Sigmoid colon (tissue), 7 donors: ENCODE measurements around the gene MALSU1. TPM values are rescaled to one million over a fixed set of nuclear protein-coding genes. Genes with fewer than 3 reads are reported as not detected.

Experiments used
- DNase-seq: peaks from one replicate; pipeline ENCODE4 v3.0.0-alpha.2; 2019
- H3K27ac ChIP-seq, 4 donors: fragments of 200-600 bp; sonication (generic); one replicate each; pipeline ENCODE4 v1.5.1; 2016 to 2019; ENCODE audit warnings: mild to moderate bottlenecking in 1 of 4
- H3K27me3 ChIP-seq, 3 donors: fragments of 200-600 bp; sonication (generic); one replicate each; pipeline ENCODE4 v1.5.1; 2019; ENCODE audit warnings: mild to moderate bottlenecking in 1 of 3
- H3K36me3 ChIP-seq, 4 donors: fragments of 200-600 bp; sonication (generic); one replicate each; pipeline ENCODE4 v1.5.1; 2016 to 2019
- H3K4me1 ChIP-seq, 4 donors: fragments of 200-600 bp; sonication (generic); one replicate each; pipeline ENCODE4 v1.5.1; 2017 to 2019
- H3K4me3 ChIP-seq, 4 donors: fragments of 200-600 bp; sonication (generic); one replicate each; pipeline ENCODE4 v1.5.1; 2017 to 2019; ENCODE audit warnings: mild to moderate bottlenecking in 2 of 4, moderate library complexity in 1 of 4
- H3K9me3 ChIP-seq, 4 donors: fragments of 200-600 bp in 3 of 4; sonication (generic) in 3 of 4; one replicate each; pipeline versions ENCODE4 v1.5.1 to v1.6.1; 2013 to 2019
- EP300 ChIP-seq, 4 donors: sonication (generic); formaldehyde crosslinking; IDR thresholded peaks; one replicate each; pipeline ENCODE4 v1.6.1; 2017; ENCODE audit warnings: antibody characterized with exemption in 4 of 4
- POLR2A ChIP-seq, 2 donors: fragments of 450-650 bp; IDR thresholded peaks; one replicate each; pipeline ENCODE4 v1.6.1; 2016; ENCODE audit warnings: antibody characterized with exemption in 2 of 2, mild to moderate bottlenecking in 2 of 2, moderate library complexity in 2 of 2
- POLR2AphosphoS5 ChIP-seq, 4 donors: sonication (generic); formaldehyde crosslinking; IDR thresholded peaks; one replicate each; pipeline ENCODE4 v1.6.1; 2017; ENCODE audit warnings: antibody characterized with exemption in 4 of 4
- WGBS, 2 donors: extraction: QIAGEN DNeasy Blood & Tissue Kit; methylation state at CpG; one replicate each; pipeline ENCODE4 v1.1.7; 2013; 5-methylcytosine and 5-hydroxymethylcytosine counted together
- intact Hi-C: fragments of 100-400 bp; cut with DNase I; formaldehyde crosslinking; loops from one replicate; pipeline ENCODE4 v1.15.1; 2023
- polyA plus RNA-seq, 3 donors: library from polyadenylated mRNA; stranded (reverse); fragments of 200-250 nt; gene quantifications; one replicate each; pipeline ENCODE4 v1.2.3, GENCODE V29; 2013
- total RNA-seq, 4 donors: library from RNA; depleted of rRNA; stranded (reverse); fragments of >200 nt; gene quantifications; one replicate each; pipeline ENCODE4 v1.1.0, GENCODE V29; 2016
- TF ChIP-seq, protein P1 (sequence below), 4 experiments: fragments of 450-650 bp in 3 of 4; fragments of 200-600 bp in 1 of 4; IDR thresholded peaks; one replicate each; pipeline ENCODE4 v1.5.1; 2016 to 2019; ENCODE audit warnings: antibody characterized with exemption in 4 of 4, mild to moderate bottlenecking in 3 of 4, moderate library complexity in 2 of 4
- donor health status: healthy with polysubstance abuse.
- donor health status: Bipolar disorder and iron deficiency.
- donor health status: healthy.

Gene MALSU1
- total and polyA plus RNA-seq, 7 donors: 32.4 to 94.0 (median 47.4) TPM

DNA sequence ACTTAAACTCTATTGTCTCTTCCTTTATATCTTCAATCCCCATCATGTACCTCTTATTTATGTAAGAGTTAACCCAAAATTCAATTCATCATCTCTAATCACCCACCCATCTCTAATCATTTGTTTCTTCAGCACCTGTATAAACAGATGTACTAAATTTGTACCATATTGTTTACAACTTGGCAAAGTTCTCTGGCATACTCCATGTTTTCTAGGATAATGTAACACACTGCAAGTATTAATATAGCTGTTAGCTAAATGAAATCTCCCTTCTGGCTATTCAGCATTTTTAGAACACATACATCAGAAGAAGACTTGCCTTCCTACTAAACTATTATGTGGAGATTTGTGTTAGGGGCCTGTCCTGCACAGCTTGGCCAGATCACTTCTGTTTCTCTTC is 33.1 kb downstream of the MALSU1 start:
- no peak overlapping the region for H3K4me3 ChIP-seq
- no peaks in the 10 kb centered on the region for H3K9me3 ChIP-seq
- intact Hi-C loops: no loop called here
- no peak overlapping the region for H3K27ac ChIP-seq
- no peaks in the 10 kb centered on the region for H3K36me3 ChIP-seq
- H3K4me1 ChIP-seq: peaks cover 0 to 12% (median 4%) of the 10 kb centered on the region in 4 donors
- DNase-seq: no peak
- no peaks in the 10 kb centered on the region for H3K27me3 ChIP-seq
- TF ChIP-seq POLR2A (IDR thresholded peaks at IDR 0.05) (no peak), EP300 (IDR thresholded peaks at IDR 0.05) (no peak), POLR2AphosphoS5 (IDR thresholded peaks at IDR 0.05) (no peak)
- TF ChIP-seq, protein P1, sequence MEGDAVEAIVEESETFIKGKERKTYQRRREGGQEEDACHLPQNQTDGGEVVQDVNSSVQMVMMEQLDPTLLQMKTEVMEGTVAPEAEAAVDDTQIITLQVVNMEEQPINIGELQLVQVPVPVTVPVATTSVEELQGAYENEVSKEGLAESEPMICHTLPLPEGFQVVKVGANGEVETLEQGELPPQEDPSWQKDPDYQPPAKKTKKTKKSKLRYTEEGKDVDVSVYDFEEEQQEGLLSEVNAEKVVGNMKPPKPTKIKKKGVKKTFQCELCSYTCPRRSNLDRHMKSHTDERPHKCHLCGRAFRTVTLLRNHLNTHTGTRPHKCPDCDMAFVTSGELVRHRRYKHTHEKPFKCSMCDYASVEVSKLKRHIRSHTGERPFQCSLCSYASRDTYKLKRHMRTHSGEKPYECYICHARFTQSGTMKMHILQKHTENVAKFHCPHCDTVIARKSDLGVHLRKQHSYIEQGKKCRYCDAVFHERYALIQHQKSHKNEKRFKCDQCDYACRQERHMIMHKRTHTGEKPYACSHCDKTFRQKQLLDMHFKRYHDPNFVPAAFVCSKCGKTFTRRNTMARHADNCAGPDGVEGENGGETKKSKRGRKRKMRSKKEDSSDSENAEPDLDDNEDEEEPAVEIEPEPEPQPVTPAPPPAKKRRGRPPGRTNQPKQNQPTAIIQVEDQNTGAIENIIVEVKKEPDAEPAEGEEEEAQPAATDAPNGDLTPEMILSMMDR (IDR thresholded peaks at IDR 0.05): no peak

- H3K4me3 ChIP-seq: no peak overlapping the region
- H3K27ac ChIP-seq: peak overlapping the region in 1 of 4 donors; percentile 44
- H3K4me1 ChIP-seq: peaks cover 0 to 12% (median 4%) of the 10 kb centered on the region in 4 donors
- intact Hi-C loops: no loop called here
- no peak for TF ChIP-seq POLR2AphosphoS5 (IDR thresholded peaks at IDR 0.05)
- TF ChIP-seq POLR2A (IDR thresholded peaks at IDR 0.05): no peak
- TF ChIP-seq EP300 (IDR thresholded peaks at IDR 0.05): no peak
- TF ChIP-seq, protein P1 (IDR thresholded peaks at IDR 0.05): no peak
- 11 to 56% methylated on average over 4 of the region's 4 CpGs for WGBS, 2 donors
- DNase-seq: no peak
- H3K9me3 ChIP-seq: peaks cover 0 to 5% (median 0%) of the 10 kb centered on the region in 4 donors
- H3K36me3 ChIP-seq: no peaks in the 10 kb centered on the region
- no peaks in the 10 kb centered on the region for H3K27me3 ChIP-seq
These were observed 33.9 kb downstream of the MALSU1 start for GRCh38 chr7:23332910-23333612.

- Histone ChIP-seq H3K4me1 (peaks cover 0 to 12% (median 4%) of the 10 kb centered on the region in 4 donors), H3K27ac (peak overlapping the region in 2 of 4 donors; percentile 21 to 44), H3K27me3 (no peaks in the 10 kb centered on the region), H3K9me3 (peaks cover 0 to 5% (median 0%) of the 10 kb centered on the region in 4 donors), H3K4me3 (no peak overlapping the region), H3K36me3 (no peaks in the 10 kb centered on the region)
- WGBS, 2 donors: 24 to 69% methylated on average over 9 of the region's 9 CpGs
- no peak for TF ChIP-seq EP300 (IDR thresholded peaks at IDR 0.05)
- TF ChIP-seq POLR2A (IDR thresholded peaks at IDR 0.05): no peak
- no peak for TF ChIP-seq POLR2AphosphoS5 (IDR thresholded peaks at IDR 0.05)
- TF ChIP-seq, protein P1 (IDR thresholded peaks at IDR 0.05): no peak
- no peak for DNase-seq
- intact Hi-C loops: no loop called here
These were observed 34.6 kb downstream of the MALSU1 start for GRCh38 chr7:23333671-23334246.

DNA sequence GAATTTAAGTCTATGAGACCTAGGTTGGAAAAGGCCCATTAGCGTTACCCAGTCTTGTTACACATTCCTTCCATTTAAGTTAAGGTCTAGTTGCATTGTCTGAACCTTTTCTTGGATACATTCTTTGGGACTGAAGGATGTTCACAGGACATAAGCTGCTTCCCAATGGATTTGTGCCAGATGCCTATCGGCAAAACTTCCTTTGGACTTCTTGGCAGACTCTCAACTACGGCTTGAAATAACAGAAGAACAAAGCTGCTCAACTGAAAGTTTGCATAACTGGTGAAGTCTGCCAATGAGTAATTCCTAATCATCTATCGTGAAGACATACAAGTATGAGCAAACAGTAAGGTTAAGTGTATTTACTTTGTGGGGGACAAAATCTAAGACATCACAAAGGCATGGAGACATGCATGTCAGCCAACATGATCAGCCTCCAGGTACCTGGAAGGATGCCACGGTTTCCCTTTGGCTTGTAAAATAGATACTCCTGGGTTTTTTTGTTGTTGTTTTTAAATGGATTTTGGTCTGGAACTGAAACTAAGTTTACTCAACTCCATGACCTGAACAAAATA is 35.4 kb downstream of the MALSU1 start:
- Histone ChIP-seq H3K27ac (peak overlapping the region in 2 of 4 donors; percentile 21 to 44), H3K36me3 (no peaks in the 10 kb centered on the region), H3K27me3 (no peaks in the 10 kb centered on the region), H3K4me3 (no peak overlapping the region), H3K9me3 (peaks cover 0 to 5% (median 0%) of the 10 kb centered on the region in 4 donors), H3K4me1 (peaks cover 0 to 12% (median 4%) of the 10 kb centered on the region in 4 donors)
- TF ChIP-seq, protein P1 (IDR thresholded peaks at IDR 0.05): no peak
- TF ChIP-seq EP300 (IDR thresholded peaks at IDR 0.05) (no peak), POLR2AphosphoS5 (IDR thresholded peaks at IDR 0.05) (no peak), POLR2A (IDR thresholded peaks at IDR 0.05) (no peak)
- intact Hi-C loops: no loop called here
- 11 to 47% methylated on average over 5 of the region's 5 CpGs for WGBS, 2 donors
- DNase-seq: no peak
